GM21723 (cell line): ENCODE data around the gene GSTM5.
"Not testable (repeated sequence)": the region's sequence is repeated elsewhere in the genome, so short reads cannot be mapped to it uniquely, and the experiment has no call there.

Source experiments
- ATAC-seq: cut with Tn5 transposase; IDR thresholded peaks from one replicate; pipeline ENCODE4 v1.9.1; 2021; ENCODE audit warnings: mild to moderate bottlenecking, moderate library complexity; ENCODE audit not compliant: unreplicated experiment

The GSTM5 gene

DNA sequence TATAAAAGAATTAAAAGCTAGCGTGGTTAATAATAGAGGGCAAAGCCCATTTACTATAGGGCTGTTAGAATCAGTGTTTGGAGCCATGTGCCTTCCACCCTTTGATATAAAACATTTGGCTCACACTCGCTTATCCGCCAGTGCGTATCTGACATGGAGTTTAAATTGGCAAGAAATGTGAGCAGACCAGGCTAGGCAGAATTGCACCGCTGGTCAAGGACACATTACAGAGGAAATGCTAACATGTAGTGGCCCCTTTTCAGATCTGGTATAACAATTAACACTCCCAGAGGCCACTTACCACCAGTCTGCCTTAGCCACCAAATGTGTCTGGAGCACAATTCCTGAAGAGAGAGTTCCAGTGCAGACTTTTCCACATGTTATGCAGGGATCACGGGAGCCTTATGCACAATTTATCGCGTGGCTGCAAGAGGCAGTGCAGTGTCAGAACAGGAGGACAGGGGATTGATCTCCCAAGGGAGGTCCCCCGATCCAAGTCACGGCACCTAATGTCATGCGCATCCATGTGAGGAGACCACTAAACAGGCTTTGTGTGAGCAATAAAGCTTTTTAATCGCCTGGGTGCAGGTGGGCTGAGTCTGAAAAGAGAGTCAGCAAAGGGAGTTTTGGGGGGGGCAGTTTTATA, 14.8 kb downstream of the GSTM5 start:
- no peak for ATAC-seq

DNA sequence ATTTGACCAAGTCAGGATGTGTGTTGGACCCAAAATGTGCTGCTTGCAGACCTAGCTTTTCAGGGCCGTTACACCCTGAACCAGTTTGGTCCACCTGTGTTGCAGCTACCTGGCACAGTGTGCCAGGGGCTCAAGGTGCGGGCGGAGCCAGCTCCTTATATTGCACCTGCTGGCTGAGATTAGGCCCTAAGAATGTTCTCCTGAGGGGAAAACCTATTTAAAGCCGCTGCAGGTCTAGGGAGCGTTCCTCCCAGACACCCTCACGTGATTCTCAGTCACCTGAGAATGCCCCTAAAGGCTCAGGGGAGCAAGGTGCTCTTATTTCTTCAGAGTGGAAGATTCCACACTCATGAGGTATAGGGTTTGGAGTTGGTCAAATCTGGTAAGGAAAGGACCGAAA, 16.8 kb downstream of the GSTM5 start:
- no peak for ATAC-seq

DNA sequence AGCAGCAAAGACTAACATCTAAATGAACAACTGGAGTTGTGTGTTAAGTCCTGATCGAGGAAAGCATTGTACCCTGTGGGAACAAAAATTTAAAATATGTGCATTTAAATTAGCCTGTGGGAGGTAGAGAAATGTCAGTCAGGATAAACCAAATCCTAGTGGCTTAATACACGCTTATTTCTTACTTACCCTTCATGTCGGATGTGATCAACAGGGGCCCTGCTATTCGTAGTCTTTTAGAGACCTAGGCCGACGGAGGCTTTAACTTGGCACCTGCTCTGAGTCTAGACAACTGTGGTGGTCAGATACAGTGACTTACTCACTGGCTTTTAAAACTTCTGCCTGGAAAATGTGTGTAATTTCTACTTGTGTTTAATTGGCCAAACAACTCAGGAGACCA, 18.6 kb downstream of the GSTM5 start:
- no peak for ATAC-seq

DNA sequence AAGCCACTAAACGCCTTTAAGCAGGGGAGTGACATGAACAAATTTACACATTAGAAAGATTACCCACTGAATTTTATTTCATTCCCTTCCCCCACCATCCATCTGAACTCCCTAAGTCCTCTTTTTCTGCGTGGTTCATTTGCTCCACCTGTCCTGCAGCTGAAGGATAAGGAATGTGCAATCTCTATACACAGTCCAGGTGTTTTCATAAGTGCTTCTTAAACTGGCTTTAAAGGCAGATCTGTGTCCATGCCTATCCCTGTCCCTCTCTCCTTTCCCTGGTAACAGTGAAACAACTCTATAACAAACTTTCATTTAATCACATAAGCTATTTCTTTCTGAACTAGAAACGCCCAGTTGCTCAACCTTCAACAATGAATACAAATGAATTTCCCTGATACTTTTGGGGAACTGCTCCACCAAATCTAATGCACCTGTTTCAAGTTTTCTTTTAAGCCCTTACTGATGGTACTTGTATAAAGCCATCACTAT, 20.4 kb downstream of the GSTM5 start:
- ATAC-seq: no peak

DNA sequence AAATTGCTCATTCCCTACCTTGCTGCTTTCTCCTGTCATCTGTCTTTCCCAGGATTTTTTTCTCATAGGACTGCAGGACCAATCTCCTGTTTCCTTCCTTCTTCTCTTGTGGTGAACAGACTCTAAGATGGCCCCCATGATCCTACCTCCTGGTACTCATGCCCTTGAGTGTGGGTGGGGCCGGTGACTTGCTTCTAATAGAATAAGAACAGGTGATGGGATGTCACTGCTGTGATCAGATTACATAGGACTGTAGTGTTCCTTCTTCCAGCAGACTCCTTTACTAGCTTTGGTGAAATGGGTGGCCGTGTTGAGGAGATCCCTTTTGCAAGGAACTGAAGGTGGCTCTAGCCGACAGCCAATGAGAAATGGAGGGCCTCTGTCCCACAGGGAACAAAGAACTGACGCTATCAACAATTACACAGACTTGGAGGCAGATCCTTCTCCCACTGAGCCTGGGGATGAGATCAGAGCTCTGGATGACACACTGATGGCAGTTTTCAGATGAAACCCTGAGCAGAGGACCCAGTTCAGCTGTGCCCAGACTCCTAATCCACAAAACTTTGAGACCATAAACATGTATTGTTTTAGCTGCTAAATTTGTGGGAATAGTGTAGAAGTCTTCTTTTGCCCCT, 21.3 kb downstream of the GSTM5 start:
- ATAC-seq: no peak

DNA sequence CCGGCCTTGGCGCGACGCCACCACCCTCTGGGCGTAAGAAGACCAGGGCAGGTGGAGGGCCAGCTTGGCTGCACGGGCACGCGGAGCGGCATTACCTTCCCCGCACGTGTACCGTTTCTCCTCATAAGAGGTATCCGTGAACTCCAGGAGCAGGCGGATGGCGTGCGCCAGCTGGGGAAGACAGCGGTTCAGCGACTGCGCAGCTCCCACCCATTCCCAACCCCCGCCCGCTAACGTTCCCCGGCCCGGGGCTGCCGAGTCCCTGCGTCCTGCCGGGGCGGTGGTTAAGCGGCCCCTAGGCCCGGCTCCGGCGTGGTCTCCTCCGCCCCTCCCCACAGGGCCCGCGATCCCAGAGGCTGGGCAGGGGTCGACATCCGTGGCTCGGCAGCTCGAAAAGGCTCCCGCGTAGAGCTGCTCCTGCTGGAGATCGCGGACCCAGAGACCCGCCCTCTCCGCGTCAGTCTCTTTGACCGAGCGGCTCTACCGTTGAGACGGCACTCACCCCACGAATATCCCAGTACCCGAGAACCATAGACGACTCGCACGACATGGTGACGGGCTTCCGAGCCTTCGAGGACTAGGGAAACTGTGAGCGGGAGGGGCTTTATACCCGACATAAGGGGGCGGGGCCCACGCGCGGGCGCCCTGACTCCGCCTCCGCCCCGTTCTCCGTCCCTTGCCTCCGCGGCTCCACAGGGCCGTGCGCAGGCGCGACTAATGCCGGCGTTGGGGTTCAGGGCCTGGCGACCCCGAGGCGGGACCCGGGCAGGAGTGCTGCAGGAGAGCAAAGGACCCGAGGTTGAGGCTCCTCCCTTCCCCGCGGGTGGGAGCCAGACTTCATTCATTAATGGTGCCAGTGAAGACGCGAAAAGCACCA, 27.9 kb downstream of the GSTM5 start:
- peak; percentile 81 for ATAC-seq

DNA sequence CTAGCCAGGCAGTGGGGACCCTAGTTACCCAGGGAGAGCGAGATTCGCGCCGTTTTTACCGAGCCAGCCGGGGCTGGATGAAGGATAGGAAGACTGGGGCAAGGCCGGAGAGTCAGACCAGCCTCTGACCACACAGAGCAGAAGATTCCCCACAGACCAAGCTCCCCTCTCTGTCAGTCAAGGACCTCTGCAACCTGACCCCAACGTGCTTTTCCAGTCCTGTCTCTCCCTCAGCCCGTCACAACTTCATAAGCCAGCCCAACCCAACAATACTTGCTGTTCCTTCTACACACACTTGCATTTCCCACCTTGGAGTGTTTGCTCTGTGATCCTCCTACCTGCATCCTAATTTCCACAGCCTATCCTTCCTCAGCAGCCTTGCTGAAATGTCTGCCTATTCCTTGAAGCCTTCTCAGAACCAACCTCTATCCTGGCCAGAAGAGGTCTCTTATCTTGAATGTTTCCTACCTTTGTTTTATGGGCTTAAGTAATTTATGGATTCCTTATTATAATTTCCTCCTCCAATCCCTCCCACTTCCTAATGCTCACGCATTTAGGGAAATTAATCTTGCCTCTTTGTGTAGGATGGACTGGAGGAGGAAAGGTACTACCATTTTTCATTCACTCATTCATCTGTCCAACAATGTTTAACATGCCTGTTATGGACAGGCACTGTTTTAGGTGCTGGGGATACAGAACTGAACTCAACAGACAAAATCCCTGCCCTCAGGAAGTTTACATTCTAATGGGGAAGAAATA, 28.7 kb downstream of the GSTM5 start, which contains the start of gene GSTM3:
GSTM3 (minus strand) TSS at position 424 of the 759 bp plus-strand sequence. CDS start 751 bp downstream, outside the sequence.
- no peak for ATAC-seq

DNA sequence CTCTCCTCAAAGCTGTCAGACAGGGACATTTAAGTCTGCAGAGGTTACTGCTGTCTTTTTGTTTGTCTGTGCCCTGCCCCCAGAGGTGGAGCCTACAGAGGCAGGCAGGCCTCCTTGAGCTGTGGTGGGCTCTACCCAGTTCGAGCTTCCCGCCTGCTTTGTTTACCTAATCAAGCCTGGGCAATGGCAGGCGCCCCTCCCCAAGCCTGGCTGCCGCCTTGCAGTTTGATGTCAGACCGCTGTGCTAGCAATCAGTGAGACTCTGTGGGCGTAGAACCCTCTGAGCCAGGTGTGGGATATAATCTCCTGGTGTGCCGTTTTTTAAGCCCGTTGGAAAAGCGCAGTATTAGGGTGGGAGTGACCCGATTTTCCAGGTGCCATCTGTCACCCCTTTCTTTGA, 36.3 kb downstream of the GSTM5 start:
- ATAC-seq: not testable (repeated sequence)

DNA sequence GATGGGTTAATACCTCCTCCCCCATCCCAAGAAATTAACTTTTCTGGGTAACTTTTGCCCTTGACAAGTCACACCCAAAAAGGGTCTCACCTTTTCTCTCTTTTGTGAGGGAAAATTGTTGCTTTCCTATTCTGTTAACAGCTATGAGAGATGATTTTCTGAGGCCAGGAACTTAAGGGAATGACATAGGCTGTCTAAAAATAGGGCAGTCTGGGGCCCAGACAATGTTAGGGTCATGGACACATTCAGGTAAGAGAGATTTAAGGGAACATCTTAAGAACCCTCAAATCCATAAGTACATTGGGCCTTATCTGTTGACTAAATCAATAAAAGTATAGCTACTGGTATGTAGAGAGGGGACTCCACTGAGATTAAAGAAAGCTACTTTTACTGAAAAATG, 37.2 kb downstream of the GSTM5 start:
- ATAC-seq: no peak

DNA sequence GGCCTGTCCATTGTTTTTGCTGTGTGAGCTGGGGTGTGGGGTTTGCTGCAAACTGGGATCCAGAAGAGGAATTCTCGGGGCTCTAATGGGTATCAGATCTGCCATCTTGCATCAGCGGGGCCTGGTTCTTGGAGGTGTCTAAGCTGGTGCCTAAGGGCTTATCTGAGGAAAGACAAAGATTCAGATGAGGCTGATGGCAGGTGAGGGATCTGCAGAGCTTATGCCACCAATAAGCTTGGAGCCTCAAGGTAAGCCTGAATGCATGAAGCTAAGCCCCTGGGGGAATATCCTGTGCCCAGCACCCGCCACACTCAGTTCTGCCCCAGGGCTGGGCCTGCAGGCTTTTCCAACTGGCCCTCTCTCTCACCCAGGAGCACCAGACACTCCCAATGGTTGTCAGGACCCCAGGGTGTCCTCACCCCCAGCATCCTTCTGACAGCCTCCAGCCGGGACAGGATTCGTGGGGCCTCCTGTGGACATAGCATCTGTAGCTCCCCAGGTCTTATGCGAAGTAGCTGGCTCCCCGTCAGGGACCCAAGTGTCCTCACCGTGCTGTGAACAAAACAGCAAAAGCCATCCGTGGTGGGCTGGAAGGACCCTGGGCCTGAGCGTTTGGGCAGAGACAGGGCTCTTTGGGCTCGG, 38.3 kb downstream of the GSTM5 start:
- no peak for ATAC-seq

DNA sequence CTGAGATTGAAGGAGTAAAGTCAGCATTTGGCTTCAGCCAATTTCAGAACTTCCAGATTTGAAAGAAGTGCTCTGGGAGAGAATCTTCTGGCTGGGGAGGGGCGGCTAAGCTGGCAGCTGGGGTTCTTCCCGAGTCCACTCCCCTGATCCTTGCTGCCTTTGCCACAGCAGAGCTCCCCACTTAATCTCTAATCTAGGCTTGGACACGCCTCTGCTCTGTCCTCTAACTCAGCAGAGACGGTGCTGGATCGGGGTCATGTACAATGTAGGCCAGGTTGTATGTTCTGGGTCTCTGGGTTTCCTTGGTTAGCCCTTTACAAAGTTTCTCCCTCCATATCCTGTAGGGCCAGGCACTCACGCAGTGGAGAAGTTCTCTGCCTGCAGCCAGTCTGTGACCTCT, 38.9 kb downstream of the GSTM5 start:
- no peak for ATAC-seq

DNA sequence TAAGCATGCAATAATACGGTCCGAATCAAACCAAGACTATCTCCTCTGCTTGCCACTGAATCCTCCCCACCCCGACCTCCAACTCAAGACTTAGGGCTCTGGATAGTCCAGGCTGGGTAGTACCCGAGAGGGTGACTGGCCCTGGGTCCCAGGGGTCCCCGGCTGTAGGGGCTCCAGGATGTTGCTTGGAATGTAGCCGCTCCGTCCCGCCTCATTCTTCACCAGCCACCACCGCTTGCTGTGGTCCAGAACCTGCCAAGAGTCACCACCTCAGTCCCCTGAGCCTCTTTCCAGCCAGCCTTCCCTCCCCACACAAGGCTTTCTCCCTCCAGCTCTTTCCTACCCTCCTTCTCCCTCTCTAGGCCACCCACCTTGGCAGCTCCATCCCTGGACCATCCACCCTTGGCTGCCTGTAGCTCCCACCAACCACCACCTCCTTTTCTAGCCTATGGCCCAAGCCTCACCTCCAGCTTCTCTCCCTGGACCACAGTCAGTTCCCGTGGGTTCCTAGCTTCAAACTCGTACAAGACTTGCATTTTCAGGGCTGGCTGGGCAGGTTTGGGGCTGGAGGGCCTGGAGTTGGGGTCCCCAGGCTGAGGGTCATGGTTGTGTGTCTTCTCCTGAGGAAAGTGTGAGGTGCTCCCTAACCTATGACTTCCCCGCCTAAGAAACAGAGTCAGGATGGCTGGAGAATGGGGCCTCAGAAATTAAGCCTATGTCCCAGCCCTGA, 39.6 kb downstream of the GSTM5 start:
- no peak for ATAC-seq

DNA sequence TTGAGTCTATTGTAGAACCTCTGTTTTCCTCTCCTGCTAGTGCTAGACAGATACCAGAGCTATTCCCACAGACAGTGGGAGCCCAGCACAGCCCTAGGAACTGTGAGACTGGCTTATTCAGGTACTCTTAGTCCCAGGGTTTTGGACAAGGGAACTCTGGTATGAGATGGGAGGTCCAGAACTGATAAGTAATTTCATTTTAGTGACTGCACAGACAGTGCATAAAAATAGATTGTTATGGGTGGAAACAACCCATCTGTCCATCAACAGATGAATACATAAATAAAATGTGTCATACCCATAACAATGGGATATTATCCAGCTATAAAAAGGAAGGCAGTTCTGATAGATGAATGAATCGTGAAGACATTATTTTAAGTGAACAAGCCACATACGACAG, 42.7 kb downstream of the GSTM5 start:
- ATAC-seq: no peak

DNA sequence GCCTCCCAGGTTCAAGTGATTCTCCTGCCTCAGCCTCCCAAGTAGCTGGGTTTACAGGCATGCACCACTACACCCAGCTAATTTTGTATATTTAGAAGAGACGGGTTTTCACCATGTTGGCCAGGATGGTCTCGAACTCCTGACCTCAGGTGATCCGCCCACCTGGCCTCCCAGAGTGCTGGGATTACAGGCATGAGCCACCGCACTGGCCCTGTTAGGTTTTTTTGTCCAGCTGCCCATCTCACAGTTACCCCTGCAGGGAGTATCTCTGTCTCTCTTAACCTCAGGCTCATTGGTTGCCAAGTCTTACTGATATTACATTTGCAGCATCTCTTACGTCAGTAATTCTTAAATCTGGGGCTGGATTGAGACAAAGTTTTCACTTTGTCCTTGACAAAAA, 44.3 kb downstream of the GSTM5 start:
- not testable (repeated sequence) for ATAC-seq

DNA sequence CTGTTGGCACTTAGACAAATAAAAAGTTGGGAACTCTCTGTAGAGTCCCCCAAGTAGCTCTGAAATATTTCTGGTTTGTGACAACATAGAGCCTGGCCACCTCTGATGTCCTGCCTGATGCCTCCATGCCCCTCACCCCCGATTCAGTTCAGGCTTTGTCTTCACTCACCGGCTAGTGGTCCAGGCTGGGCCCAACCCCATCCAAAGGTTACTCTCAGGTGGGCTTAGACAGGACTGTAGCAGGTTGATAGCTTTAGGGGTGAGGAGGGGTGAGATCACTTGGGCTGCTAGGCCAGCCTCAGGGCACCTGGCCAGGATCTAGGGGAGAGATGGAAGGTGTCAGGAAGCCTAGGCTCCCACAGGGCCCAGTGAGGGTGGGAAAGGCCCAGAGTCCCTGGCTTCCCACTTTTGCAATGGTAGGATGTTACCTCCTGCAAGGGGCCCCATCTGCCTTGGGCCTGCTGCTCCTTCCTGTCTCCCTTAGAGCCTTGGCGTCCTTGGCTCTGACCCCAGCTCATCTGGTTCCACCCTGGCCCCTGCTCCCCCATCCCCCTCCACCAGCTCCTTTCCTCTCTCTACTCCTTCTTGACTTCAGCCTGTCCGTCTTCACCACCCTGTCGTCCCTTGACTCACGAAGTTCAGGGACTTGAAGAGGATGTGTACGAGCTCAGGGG, 44.9 kb downstream of the GSTM5 start:
- no peak for ATAC-seq

DNA sequence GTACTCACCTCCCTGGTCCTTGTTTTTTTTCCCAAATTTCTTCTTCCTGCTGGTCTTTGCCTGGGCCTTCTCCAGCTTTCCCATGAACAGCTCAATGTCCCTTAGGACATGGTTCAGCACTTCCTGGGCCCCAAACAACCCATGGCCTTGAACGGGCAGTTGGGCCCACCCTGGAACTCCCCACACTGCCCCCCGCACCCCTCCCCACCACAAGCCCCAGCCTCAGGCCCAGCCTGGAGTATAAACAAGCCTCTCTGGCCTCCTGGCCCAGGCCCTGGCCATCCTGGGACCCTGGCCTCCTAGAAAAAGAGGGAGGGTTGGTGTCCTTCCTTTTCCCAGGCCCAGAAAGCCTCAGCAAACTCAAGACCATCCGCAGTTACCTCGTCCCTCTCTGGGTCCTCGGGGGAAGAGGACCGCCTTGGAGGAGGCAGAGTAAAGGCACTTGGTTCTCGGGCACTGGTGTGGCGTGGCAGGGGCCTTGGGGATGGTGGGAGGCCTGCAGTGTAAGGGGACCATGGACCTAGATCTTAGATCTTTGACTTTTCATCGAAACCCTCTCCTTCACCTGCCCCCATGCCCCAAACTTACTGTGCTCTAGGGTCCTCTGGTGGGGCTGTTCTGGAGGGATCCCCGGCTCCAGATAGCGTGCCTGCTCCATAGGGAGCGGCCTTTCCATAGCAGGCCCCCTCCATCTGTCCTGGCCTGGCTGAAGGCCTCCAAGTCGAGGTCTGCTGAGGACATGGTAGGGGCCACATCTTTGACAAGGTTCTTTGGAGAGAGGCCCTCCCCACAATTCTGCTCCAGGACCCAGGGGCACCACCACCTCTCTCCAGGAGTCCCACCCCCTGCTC, 46.1 kb downstream of the GSTM5 start:
- no peak for ATAC-seq

DNA sequence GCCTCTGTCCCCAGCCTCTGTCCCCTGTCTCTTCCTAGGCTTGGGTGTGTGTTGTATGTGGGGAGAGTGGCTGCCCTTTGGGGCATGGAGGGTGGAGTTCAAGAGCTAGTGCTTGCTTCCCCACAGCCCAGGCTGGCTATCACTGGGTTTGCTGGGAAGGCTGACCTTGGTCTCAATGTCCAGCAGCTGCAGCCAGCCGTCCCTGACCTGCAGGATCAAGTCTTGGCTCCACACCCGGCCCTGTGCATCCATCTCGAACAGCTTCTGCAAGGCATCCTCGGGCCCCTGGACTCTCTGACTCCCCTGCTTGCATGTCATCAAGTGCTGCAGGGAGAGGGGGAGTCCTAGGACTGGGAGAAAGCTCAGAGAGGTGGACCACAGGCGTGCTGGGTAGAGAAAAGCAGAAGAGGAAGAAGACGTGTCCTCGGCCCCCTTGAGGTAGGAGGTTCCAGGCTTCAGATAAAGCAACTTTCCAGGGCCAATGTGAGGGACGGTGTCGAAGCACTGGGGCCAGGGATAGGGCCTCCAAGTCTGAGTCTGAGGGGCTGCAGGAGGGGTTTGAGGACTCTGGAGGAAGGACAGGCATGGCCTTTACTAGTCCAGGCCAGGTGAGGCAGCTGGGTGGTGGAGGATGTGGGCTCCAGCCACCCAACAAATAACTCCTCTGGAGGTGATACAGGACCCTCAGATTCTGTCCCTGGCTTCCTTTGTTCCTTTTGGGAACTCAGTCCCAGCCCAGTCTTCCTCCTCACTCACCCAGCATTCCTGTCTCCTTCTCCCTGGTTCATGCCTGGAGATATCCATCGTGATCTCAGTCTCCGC, 47.7 kb downstream of the GSTM5 start:
- ATAC-seq: no peak
